Keratinocyte (primary cell): ENCODE measurements around the gene UGT8.

Experiments used
- CTCF ChIP-seq, 3 experiments: IDR thresholded peaks in 1 of 3; conservative IDR thresholded peaks in 1 of 3; optimal IDR thresholded peaks in 1 of 3; 2 replicates in 2 of 3; 3 replicates in 1 of 3; pipeline versions ENCODE3 to v1.5.1; 2011; ENCODE audit warnings: low read length in 3 of 3, mild to moderate bottlenecking in 3 of 3, moderate library complexity in 2 of 3, control low read depth in 1 of 3, inconsistent platforms in 1 of 3; ENCODE audit not compliant: insufficient read depth in 2 of 3; ENCODE audit errors: extremely low read depth in 1 of 3
- EZH2 ChIP-seq: IDR thresholded peaks from one replicate; pipeline ENCODE4 v1.6.1; 2012; ENCODE audit warnings: inconsistent platforms, mild to moderate bottlenecking, low read length, moderate library complexity

- no peak for TF ChIP-seq CTCF (optimal IDR thresholded peaks at IDR 0.05 in 1 of 3, IDR thresholded peaks at IDR 0.05 in 1 of 3, conservative IDR thresholded peaks at IDR 0.05 in 1 of 3; ENCODE audit: extremely low read depth in 1 of 3, insufficient read depth in 2 of 3, low read length in 3 of 3)
- no peak for TF ChIP-seq EZH2
Observed at GRCh38 chr4:114677346-114677979, 78.9 kb downstream of the UGT8 start.
